Measurements from ENCODE around the gene TMEM175. TPM values are rescaled to one million over a fixed set of nuclear protein-coding genes. Genes with fewer than 3 reads are reported as not detected.

TMEM175 gene
- total and polyA plus RNA-seq, 2 of the 4 experiments (the other 2 are of a cell fraction) = 7.7 to 41.9 TPM

DNA sequence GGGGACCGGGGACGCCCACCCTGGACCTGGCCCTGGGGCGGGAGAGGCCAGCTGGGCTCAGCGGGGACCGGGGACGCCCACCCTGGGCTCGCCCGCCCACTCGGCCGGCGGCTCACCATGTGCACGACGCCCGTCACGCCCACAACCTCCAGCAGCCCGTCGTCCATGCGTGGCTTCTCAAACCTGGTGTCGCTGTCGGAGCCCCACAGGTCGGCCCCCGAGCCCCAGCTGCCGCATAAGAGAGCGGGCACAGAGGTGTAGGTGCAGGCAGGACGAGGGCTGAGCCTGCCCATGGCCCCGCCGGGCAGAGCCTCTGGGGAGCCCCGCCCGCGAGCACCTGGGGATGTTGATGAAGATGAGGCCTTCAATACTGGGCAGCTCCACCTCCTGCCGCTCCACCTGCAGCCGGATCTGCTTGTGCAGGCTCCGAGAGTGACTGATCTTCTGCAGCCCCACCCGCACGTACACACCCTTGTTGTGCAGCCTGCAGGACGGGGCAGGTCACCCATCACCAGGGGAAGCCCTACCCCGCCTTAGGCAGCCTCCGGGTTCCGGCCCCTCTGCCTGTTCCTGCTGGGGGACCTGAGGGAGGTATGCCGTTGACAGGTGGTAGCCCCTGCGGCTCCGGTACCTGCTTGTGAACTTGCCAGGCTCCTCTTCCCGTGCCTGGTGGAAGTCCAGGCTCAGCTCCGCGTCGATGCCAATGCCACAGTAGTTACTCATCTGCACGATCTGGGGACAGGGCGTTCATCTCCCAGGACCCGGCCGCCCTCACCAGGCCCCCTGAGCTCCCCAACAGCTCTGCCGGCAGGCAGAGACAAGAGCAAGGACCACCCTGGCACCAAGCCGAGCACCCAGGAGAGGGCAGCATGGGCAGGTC is 29.3 kb downstream of the TMEM175 start:
- no peak overlapping the region for H3K9ac ChIP-seq (ENCODE audit: low read depth, low read length)
- H4K5ac ChIP-seq (ENCODE audit: low read depth, low read length) = no peak overlapping the region
- ChIA-PET CTCF (no interaction called here), POLR2A (ENCODE audit: unreplicated experiment) (no interaction called here)
- H2AK5ac ChIP-seq (ENCODE audit: low read depth, low read length) = no peak overlapping the region
- in situ Hi-C loops (cut with MboI; ENCODE audit: low sequenced_read_pairs) = no loop called here
- no peaks in the 10 kb centered on the region for H3K9me1 ChIP-seq (ENCODE audit: insufficient read depth, low read length)
- H3K56ac ChIP-seq (ENCODE audit: extremely low read depth, insufficient read depth, low read length) = no peak overlapping the region
- intact Hi-C loops (cut with micrococcal nuclease) = no loop called here
- no peak overlapping the region for H2BK5ac ChIP-seq (ENCODE audit: low read depth, low read length, poor library complexity, severe bottlenecking)
- no peak overlapping the region for H3K23ac ChIP-seq (ENCODE audit: low read depth, low read length)
- no peak overlapping the region for H3K4me3 ChIP-seq (ENCODE audit: insufficient read depth, low read depth, low read length)
- no peaks in the 10 kb centered on the region for H3K79me1 ChIP-seq (ENCODE audit: low read depth in 1 of 2, low read length in 2 of 2)
- no TSS peak for BruUV-seq (replicated peaks)
- no peak for ATAC-seq (ENCODE audit: low read depth)
- no peak overlapping the region for H4K91ac ChIP-seq (ENCODE audit: insufficient read depth, low read depth, low read length)
- H4K20me1 ChIP-seq (ENCODE audit: insufficient read depth, low read length) = no peaks in the 10 kb centered on the region; the same call in 1 of the 2 replicates
- no peak overlapping the region for H2BK15ac ChIP-seq (ENCODE audit: low read depth, low read length)
- no peak overlapping the region for H2AFZ ChIP-seq (replicated peaks; ENCODE audit: low read length, poor library complexity)
- H2AK9ac ChIP-seq (replicated peaks; ENCODE audit: low read depth, low read length, poor library complexity) = peak overlapping the region; percentile 42
- no peaks in the 10 kb centered on the region for H3K9me3 ChIP-seq (ENCODE audit: control insufficient read depth, insufficient read depth, low read length)
- peaks cover 62% of the 10 kb centered on the region for H3K36me3 ChIP-seq (ENCODE audit: control insufficient read depth, insufficient read depth, low read length)
- no peak for DNase-seq
- no peak overlapping the region for H3K4me2 ChIP-seq (ENCODE audit: low read depth, low read length)
- no peak overlapping the region for H4K8ac ChIP-seq (ENCODE audit: low read depth in 2 of 2, low read length in 2 of 2)
- H2BK120ac ChIP-seq (ENCODE audit: low read depth, low read length) = no peak overlapping the region
- H2BK20ac ChIP-seq (ENCODE audit: low read depth, low read length) = no peak overlapping the region
- no peak overlapping the region for H3K4ac ChIP-seq (ENCODE audit: low read depth, low read length)
- 89% methylated on average over 24 of the region's 52 CpGs; no CpG with 5 or more reads in 1 of the 2 experiments for WGBS, 2 experiments (ENCODE audit: extremely low coverage in 2 of 2, insufficient read length in 1 of 2)
- dilution Hi-C loops (cut with HindIII; ENCODE audit: low sequenced_read_pairs, unreplicated experiment) = no loop called here
- TF ChIP-seq, protein P1, sequence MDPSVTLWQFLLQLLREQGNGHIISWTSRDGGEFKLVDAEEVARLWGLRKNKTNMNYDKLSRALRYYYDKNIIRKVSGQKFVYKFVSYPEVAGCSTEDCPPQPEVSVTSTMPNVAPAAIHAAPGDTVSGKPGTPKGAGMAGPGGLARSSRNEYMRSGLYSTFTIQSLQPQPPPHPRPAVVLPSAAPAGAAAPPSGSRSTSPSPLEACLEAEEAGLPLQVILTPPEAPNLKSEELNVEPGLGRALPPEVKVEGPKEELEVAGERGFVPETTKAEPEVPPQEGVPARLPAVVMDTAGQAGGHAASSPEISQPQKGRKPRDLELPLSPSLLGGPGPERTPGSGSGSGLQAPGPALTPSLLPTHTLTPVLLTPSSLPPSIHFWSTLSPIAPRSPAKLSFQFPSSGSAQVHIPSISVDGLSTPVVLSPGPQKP (IDR thresholded peaks at IDR 0.05; ENCODE audit: borderline replicate concordance, low read depth, low read length) = no peak
- H3K27me3 ChIP-seq (ENCODE audit: control insufficient read depth, insufficient read depth, low read length) = no peaks in the 10 kb centered on the region
- no peaks in the 10 kb centered on the region for H3K4me1 ChIP-seq (ENCODE audit: control insufficient read depth, insufficient read depth, low read length)
- H3K18ac ChIP-seq (ENCODE audit: low read depth, low read length) = no peak overlapping the region
- H3K27ac ChIP-seq (ENCODE audit: insufficient read depth, low read length) = no peak overlapping the region
- no peak overlapping the region for H3K14ac ChIP-seq (replicated peaks; ENCODE audit: low read depth, low read length)
